Choroid plexus epithelial cell (primary cell): ENCODE data around the gene MECR.

ENCODE experiments used
- DNase-seq: peaks from one replicate; pipeline ENCODE4 v3.0.0-alpha.2; 2010; ENCODE audit warnings: low read depth
- H3K4me3 ChIP-seq: 2 replicates; pipeline ENCODE4 v1.5.1; 2011; ENCODE audit warnings: low read depth, mild to moderate bottlenecking, control low read depth, low read length, moderate library complexity
- CTCF ChIP-seq: conservative IDR thresholded peaks from 2 replicates; pipeline ENCODE4 v1.5.1; 2011; ENCODE audit warnings: low read depth, mild to moderate bottlenecking, control low read depth, inconsistent platforms, low read length, moderate library complexity

Gene MECR

DNA sequence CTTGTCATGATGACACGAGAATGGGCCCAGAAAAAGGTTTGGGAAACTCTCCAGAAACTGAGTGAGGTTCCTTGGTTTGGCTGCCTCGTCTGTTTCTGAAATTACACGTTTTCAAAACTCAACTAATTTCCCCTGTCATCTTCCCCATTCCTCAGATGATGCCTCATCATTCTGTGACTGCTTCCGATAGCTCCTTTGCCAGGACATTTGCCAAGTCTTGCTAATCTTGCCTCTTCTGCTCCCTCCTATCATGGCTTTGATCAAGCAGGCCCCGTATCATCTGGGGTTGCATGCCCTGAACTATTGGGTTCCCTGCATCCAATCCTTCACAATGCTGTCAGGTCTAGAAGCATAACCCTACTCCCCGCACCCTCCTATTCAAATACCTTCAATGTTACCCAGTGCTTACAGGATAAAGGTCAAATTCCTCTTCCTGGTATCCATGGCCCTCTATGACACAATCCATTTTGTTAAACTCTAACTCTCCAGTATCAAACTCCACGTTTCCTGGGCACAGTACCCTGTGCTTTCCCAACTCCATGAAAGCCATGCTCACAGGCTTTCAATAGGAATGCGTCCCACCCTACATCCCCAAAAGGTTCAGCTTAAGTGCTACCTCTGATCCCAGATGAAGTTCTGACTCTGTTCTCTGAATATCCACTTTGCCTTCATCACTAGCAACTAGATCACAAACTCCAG lies 84.8 kb downstream of the MECR start:
- no peak overlapping the region for H3K4me3 ChIP-seq
- peak; percentile 77 for DNase-seq
- TF ChIP-seq CTCF = no peak

- H3K4me3 ChIP-seq = no peak overlapping the region
- no peak for DNase-seq
- no peak for TF ChIP-seq CTCF
Measured at GRCh38 chr1:29144178-29144577, 86.6 kb downstream of the MECR start.

DNA sequence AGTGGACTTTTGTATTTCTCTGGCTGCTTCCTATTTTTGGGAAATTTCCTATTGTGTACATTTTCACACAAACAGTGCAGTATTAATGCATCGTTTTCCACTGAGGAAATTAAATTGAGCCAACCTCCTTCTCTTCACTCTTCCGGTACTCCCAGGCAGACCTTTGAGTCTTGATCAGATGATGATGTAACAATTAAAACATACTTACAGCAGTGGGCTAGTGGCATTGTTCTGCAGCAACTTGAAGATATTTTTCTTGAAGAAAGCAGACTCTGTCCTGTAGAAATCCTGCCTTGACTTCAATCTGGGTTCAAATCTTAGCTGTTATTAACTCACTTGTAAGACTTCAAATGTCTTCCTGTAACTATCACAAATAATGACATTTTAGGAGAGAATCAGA lies 88.0 kb downstream of the MECR start:
- H3K4me3 ChIP-seq = no peak overlapping the region
- DNase-seq = no peak
- no peak for TF ChIP-seq CTCF
